Measurements from ENCODE around the gene CDT1.
A peak's percentile ranks its signal among the peaks of the same experiment; 100 is the strongest.

DNA sequence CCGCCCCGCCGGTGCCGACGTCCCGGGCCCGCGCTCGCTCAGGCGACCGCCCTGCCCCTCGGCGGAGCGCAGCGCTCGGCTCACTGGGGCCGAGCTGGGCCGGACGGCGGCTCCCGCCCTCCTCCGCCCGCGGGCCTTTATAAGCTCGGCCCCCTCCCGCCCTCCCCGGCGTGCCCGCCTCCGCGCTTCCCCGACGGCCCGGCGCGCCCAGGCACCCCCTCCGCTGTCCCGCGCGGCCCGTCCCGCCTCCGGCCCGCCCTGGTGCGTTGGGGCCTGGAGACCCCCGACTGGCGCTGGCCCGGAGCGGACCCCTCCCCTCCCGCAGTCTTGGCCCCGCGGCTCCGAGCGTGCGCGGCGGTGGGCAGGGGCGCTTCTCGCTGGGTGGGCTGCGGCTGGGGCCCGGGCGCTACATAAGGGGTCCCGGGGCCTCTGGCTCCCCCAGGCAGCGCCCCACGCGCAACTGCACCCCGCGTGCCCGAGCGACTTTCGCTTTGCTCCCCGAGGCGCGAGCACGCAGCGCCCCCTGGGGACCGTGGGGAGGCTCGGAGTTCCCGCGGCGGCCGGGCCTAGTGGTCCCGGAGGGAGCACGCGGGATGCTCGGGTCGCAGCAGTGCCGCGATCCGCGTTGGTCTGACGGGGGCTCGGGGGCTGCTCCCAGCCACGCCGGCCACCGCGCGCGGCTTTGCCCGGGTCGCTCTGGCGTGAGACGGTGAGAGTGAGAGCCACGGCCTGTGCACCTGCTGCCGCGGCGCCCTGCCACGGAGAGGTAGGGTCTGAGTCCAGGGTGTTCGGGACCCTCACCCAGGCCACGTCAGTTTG lies 18.3 kb upstream of the CDT1 start, which contains the start of gene PIEZO1:
- TF ChIP-seq POLR2A (IDR thresholded peaks at IDR 0.05): peak in 1 of 3 donors; percentile 82
- TF ChIP-seq CTCF (IDR thresholded peaks at IDR 0.05 in 8 of 11, conservative IDR thresholded peaks at IDR 0.05 in 3 of 11): peak; percentile 79 to 97 (median 95)
- peak; percentile 83 to 90 (median 84) for TF ChIP-seq POLR2AphosphoS5 (IDR thresholded peaks at IDR 0.05)

All from spleen (tissue), 7 donors.